WERI-Rb-1 (cell line): ENCODE data around the gene PPP3CA.

ENCODE experiments used
- DNase-seq: peaks from one replicate; pipeline ENCODE4 v3.0.0-alpha.2; 2020
- H3K27ac ChIP-seq: fragments of 250-450 bp; sonication (Bioruptor Pico); 2 replicates; pipeline ENCODE4 v1.5.1; 2020; ENCODE audit warnings: mild to moderate bottlenecking, moderate library complexity
- H3K27me3 ChIP-seq: fragments of 250-450 bp; sonication (Bioruptor Pico); 2 replicates; pipeline ENCODE4 v1.5.1; 2021; ENCODE audit warnings: mild to moderate bottlenecking, low read depth, moderate library complexity; ENCODE audit not compliant: insufficient read depth, severe bottlenecking
- H3K36me3 ChIP-seq: fragments of 250-450 bp; sonication (Bioruptor Pico); 2 replicates; pipeline ENCODE4 v1.5.1; 2020; ENCODE audit warnings: mild to moderate bottlenecking, moderate library complexity
- H3K4me3 ChIP-seq: 2 replicates; pipeline ENCODE4 v1.5.1; 2011; ENCODE audit warnings: low read depth, mild to moderate bottlenecking, control low read depth, low read length
- H3K9me3 ChIP-seq: fragments of 250-450 bp; sonication (Bioruptor Pico); 2 replicates; pipeline ENCODE4 v1.5.1; 2021; ENCODE audit warnings: mild to moderate bottlenecking, moderate library complexity; ENCODE audit not compliant: severe bottlenecking
- TF ChIP-seq, protein P1 (sequence below): IDR thresholded peaks from 2 replicates; pipeline ENCODE4 v1.5.1; 2011; ENCODE audit warnings: low read depth, mild to moderate bottlenecking, control low read depth, inconsistent platforms, low read length

The PPP3CA gene

DNA sequence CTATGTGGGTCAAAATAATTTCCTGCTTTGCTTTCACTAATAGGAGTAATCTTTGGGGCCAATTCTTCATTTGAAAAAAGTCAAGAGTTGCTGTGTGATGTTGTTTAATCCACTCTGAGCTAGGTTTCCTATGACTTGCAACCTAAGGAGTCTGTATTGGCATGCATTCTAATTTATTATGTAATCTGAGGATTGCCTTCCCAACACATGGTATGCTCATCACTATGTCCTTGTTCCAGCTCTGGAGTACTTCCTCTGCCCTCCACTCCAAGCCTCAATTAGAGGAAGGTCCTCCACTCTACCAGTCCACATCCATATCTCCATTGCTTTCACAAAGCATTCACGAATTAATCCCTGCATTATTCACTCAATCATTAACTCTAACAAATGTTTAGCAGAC is 56.1 kb downstream of the PPP3CA start:
- Histone ChIP-seq H3K27ac (no peak overlapping the region), H3K27me3 (no peaks in the 10 kb centered on the region), H3K9me3 (no peaks in the 10 kb centered on the region), H3K4me3 (no peak overlapping the region), H3K36me3 (no peaks in the 10 kb centered on the region)
- DNase-seq: no peak
- TF ChIP-seq, protein P1, sequence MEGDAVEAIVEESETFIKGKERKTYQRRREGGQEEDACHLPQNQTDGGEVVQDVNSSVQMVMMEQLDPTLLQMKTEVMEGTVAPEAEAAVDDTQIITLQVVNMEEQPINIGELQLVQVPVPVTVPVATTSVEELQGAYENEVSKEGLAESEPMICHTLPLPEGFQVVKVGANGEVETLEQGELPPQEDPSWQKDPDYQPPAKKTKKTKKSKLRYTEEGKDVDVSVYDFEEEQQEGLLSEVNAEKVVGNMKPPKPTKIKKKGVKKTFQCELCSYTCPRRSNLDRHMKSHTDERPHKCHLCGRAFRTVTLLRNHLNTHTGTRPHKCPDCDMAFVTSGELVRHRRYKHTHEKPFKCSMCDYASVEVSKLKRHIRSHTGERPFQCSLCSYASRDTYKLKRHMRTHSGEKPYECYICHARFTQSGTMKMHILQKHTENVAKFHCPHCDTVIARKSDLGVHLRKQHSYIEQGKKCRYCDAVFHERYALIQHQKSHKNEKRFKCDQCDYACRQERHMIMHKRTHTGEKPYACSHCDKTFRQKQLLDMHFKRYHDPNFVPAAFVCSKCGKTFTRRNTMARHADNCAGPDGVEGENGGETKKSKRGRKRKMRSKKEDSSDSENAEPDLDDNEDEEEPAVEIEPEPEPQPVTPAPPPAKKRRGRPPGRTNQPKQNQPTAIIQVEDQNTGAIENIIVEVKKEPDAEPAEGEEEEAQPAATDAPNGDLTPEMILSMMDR: no peak

DNA sequence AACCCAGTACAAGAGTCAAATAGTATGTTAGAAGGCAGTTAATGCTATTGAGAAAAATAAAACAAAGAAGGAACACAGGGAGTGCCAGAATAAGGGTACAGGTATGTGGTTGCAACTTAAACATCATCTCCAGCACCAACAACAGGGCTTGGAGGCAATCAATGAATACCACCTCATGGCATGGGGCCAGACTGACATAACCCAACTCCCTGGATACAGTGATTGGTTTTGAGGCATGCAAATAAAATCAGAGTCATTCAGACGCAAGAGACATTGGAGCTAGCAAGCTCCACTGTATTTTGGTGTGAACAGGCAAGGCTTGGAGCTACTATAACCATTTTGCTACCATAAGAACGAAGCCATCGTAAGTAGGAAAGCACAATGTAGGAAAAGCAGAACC is 56.7 kb downstream of the PPP3CA start:
- no peaks in the 10 kb centered on the region for H3K27me3 ChIP-seq
- TF ChIP-seq, protein P1: no peak
- no peaks in the 10 kb centered on the region for H3K9me3 ChIP-seq
- DNase-seq: no peak
- no peak overlapping the region for H3K27ac ChIP-seq
- H3K36me3 ChIP-seq: no peaks in the 10 kb centered on the region
- H3K4me3 ChIP-seq: no peak overlapping the region

DNA sequence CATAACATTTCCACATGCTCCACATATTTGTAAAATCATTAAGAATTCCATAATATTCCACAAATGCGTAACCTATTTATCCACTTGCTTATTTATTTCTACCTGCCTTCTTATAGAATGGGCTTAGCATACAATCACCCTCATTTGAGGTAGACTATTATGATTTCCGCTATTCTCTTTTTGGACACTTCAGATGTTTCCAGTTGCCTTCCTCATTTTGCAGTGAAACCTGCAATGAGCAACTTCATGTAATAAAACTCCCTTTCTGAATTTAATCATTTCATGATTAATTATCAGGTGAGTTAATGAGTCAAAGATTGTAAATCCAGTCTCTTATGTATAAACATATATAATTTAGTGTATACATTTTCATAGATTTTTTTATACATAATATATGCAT is 58.0 kb downstream of the PPP3CA start:
- Histone ChIP-seq H3K36me3 (no peaks in the 10 kb centered on the region), H3K27ac (no peak overlapping the region)
- TF ChIP-seq, protein P1: no peak

DNA sequence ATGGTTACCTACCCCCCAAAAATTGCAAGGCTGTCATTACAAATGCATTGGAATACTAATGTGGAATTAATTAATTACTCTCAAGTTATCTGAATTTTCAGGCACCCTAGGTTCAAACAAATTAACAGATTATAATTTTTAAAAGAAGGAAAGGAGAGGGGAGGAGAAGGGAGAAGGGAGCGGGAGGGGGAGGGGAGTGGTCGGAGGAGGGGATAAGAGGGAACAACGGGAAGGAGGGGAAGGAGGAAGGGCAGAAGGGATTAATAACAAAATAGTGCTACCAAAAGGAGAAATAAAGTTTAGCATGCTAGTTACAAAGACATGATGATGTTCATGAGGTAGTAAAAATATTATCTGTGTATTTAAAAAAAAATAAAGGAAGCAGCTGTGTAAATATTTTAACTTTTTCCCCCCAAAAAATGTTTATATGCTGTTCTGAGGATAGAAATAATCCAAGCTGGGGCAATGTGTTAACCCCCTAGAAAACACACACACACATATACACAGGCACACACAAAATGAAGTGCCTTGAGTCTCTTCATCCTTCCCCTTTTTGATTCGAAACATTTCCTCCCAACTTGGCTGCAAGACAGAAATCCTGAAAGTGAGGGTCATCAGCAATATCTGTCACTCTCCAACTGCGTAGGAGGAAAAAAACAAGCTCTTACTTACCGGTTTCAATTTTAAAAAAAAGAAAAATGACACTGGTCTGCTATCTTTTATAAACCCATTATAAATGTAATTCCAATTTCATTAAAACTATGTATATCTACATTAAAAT is 58.8 kb downstream of the PPP3CA start:
- DNase-seq: no peak
- TF ChIP-seq, protein P1: no peak
- H3K27ac ChIP-seq: no peak overlapping the region

More for the DNA sequence above, 58.0 kb downstream of the PPP3CA start:
- Histone ChIP-seq H3K9me3 (no peaks in the 10 kb centered on the region), H3K4me3 (no peak overlapping the region), H3K27me3 (no peaks in the 10 kb centered on the region)
- no peak for DNase-seq

DNA sequence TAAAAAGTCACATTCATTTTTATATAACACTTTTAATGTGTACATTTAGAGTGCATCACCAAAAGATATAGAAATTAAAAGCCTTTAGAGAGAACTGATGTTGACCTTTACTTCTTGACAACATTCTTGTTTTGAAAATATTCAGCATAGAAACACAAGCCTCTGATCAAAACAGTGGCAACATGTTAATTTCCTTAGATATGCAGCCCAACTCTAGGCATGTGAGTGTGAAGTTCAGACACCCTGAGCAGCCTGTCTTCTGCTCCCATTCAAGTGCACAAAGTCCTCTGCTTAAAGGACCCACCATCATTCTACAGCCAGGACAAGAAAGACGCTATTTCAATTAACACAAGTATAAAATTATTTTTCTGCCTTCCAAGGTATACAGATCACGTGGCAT is 60.0 kb downstream of the PPP3CA start:
- Histone ChIP-seq H3K9me3 (no peaks in the 10 kb centered on the region), H3K36me3 (no peaks in the 10 kb centered on the region), H3K27ac (no peak overlapping the region), H3K27me3 (no peaks in the 10 kb centered on the region), H3K4me3 (no peak overlapping the region)
- DNase-seq: no peak
- TF ChIP-seq, protein P1: no peak

More for the DNA sequence above, 58.8 kb downstream of the PPP3CA start:
- Histone ChIP-seq H3K27me3 (no peaks in the 10 kb centered on the region), H3K36me3 (no peaks in the 10 kb centered on the region), H3K9me3 (no peaks in the 10 kb centered on the region), H3K4me3 (no peak overlapping the region)

DNA sequence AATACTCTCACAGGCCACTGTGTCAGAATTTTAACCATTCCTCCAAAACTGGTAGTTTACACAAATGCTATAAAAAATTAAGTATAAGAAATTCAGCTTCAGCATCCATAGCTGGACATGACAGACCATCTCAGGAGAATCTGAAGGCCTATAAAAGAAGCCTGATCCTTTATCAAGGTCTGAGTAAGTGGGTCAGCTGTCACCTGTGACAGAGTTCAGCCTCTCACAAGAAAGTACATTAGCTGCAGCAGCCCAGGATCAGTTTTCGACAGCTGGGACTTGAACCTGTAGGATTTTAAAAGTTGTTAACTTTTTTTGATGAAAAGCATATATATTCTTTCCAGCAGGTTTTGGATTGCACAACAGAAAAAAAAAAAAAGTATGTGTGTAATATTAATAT is 60.7 kb downstream of the PPP3CA start:
- H3K4me3 ChIP-seq: no peak overlapping the region
- H3K36me3 ChIP-seq: no peaks in the 10 kb centered on the region
- H3K9me3 ChIP-seq: no peaks in the 10 kb centered on the region
- TF ChIP-seq, protein P1: no peak
- H3K27ac ChIP-seq: no peak overlapping the region
- DNase-seq: no peak
- H3K27me3 ChIP-seq: no peaks in the 10 kb centered on the region
